NCI-H345 (cell line): ENCODE measurements around the gene MADD.

Source experiments
- DNase-seq: peaks from one replicate; lab custom pipeline; 2025; lab: John Stamatoyannopoulos, UW

Gene MADD

DNA sequence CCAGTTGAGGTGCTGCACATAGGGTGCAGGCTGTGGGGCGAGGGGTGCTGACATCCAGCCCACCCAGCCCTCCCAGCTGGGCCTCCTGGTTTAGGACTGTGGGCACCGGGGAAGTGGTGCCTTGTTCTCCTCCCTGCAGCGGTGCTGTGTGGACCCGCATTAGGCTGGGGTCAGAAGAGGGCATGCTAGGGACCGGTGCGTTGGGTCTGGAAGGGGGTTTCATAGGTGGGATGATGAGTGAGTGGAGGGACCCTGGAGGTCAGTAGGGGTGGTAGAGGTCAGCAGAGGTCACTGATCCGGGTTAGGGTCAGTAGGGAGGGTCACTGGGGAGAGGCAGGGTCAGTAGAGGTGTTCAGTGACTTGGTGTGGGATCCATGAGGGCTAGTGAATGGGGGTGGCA, 89.2 kb downstream of the MADD start:
- DNase-seq = no peak

DNA sequence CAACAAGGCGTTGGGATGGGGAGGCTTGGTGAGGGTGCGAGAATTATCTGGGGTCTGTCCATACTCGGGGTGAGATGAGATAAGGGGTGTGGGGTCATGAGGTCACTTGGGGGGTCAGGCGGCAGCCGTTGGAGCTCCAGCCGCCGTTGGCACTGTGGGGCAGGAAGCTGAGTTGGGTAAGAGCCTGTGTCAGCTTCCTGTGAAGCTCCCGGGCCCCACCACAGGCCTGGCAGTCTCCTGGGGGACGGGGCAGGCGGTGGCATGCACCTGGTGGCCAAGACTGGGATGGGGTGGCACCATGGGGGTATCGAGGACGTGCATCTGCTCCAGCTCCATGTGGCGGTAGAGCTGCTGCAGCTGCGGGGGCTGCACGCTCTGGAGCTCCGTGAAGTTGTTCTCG, 89.7 kb downstream of the MADD start:
- no peak for DNase-seq

DNA sequence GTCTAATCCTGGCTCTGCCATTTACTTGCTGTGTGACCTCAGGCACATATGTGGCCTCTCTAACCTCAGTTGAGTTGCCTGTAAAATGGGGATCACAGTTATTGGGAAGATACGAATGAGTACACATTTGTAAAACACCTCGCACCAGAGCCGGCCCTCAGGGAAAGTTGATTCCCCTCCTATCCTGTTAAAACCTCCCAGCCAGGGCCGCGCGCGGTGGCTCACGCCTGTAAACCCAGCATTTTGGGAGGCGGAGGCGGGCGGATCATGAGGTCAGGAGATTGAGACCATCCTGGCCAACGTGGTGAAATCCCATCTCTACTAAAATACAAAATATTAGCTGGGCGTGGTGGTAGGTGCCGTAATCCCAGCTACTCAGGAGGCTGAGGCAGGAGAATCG, 90.4 kb downstream of the MADD start:
- DNase-seq = no peak

DNA sequence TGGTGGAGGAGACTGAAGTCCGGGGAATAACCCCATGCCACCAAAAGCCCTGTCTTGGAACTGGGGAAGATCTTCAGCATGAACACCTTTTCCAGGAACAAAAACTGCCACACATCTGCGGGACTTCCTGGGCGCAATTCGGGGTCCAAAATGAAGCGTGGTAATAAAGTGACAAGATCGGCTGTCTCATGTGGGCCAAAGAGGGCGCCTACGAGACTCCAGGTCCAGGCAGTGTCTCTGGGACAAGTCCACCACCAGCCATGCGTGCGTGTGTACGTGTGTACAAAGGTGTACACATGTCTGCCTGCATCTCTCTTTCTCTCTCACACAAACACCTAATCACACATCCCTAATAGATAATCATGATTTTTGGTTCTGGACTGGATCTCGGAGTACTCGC, 91.5 kb downstream of the MADD start:
- DNase-seq = no peak

DNA sequence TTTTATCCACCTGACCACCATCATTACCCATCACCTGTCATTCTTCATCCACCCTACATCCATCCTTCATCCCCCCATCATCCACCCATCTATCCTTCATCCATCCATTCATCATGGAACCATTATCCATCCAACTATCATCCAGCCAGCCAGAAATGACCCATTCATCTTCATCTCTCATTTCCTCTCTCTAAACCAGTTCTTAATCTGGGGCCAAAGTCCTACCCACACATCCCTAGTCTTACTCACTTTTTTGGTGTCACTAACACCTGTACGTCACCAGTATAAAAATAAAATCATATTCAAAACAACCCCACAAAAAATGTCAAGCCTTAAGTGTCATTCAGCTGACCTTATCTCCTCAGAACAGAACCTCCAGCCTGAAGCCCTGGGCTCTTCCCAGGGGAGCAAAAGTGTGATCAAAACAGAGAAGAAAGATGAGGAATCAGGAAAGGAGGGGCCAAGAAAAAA, 96.1 kb downstream of the MADD start:
- no peak for DNase-seq

DNA sequence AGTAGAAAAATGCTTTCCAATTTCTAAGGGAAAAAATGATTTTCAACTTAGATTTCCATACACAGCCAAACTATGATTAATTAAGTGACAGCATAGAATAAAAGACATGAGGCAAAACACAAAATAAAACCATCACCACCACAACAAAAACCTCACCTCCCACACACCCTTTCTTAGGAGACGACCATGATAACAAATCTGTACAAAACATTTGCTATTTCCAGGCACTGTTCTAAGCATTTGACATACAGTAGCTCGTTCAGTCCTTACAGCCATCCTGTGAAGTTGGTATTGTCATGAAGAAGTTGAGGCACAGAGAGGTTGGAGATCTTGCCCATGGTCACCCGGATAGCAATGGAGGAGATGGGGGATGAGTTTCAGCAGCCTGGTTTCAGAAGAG, 99.7 kb downstream of the MADD start:
- no peak for DNase-seq

DNA sequence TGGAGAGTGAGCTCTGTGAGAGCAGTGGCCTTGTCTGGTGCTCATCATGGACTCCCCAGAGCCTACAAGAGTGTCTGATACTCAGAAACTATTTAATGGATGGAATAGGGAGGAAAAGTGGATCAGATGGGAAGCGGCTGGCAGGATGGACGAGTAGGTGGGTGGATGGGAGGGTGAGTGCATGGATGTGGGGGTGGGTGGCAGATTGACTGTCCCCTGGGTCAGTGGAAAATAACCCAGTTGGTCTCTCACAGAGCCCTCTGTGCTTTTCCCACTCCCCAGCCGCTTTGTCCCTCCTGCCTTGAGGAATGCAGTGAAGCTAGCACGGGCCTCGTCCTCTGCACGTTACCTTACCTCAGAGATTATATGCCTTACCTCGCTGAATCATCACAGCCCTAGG, 102.5 kb downstream of the MADD start:
- DNase-seq = no peak

DNA sequence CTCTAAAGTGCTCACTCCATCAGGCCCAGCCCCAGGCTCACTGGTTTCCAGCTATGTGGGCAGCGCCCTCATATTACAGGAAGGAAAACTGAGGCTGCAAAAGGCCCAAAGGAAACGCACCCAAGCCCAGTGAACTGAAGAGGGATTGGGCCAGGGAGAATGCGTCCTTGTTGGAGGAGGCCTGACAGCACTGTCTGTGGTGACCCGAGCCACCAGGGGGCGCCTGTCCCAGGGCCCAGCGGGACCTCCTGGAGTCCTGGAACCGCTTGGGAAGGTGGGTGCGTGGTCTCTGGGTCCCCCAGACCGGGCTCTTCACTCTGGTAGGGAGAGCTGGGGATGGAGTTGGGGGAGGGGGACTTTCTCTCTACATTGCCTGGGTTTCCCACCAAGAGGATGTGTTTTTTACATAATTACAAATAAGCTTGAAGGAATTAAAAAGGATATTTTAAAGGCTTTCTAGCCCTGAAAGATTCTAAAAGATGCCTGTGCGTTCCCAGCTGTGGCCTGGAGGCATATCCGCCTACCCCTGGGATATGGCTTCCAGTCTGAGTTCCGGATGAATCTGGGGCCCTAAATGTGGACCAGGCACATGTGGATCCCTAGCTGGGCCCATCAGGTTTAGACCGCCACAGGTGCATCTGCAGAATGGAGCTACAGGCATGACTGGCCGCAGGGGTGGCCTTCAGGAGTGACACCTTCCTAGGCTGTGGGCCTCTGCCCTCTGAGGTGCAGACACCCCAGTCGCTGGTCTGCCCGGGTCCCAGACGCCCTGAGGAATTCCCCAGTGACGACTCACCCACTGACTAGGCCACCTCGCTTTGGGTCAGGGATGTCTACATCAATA, 104.2 kb downstream of the MADD start:
- DNase-seq = peak; percentile 69

DNA sequence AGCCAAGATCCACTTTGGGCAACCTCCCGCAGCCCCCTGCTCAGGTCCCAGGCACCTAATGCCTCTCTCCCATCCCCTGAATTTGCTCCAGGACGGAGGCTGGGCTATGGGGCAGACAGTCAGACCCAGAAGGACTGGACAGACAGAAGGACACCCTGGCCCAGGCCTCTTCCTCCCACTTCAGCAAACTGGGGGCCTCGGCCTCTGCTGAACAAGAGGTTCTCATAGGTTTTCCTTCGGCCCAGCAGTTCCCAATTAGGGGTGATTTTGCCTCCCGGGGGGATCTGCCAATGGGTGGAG, 104.7 kb downstream of the MADD start:
- DNase-seq = no peak

DNA sequence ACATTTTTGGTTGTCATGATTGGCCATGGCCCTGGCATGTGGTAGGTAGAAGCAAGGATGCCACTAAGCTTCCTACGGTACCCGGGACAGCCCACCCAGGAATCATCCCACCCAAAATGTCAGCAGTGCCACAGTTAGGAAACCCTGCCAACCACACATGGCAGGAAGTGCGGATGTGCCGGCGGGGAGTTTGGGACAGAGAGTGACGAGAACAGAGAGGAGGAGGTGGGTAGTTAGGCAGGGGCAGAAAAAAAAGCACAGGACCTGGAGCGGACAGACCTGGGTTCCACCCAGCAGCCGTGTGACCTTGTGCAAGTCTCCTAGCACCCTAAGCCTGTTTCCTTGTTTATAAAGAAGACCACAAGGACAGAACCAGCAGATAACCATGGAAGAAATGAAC, 105.1 kb downstream of the MADD start:
- no peak for DNase-seq

DNA sequence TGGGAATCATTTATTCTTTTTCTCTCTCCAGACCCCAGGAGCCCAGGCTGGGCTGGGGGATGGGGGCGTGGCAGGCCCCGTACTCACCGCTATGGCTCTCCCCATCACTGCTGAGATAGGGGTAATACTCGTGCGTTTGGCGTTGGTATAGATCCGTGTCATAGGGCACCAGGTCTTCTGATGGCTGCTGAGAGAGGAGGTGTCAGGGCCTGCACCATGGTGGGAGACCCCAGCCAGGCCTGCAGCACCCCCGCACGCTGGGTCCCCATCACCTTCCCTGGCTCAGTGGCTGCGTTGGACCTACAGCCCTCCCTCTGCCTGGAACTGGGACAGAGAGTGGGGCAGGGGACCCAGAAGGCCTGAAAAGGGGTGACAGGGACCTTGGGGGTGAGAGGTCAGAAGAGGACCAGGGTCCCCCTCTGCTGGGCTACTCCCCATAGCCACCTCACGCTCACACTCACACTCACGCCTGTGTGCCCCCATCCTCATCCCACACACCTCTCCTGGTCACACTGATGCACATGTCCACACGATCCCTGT, 105.7 kb downstream of the MADD start:
- no peak for DNase-seq

DNA sequence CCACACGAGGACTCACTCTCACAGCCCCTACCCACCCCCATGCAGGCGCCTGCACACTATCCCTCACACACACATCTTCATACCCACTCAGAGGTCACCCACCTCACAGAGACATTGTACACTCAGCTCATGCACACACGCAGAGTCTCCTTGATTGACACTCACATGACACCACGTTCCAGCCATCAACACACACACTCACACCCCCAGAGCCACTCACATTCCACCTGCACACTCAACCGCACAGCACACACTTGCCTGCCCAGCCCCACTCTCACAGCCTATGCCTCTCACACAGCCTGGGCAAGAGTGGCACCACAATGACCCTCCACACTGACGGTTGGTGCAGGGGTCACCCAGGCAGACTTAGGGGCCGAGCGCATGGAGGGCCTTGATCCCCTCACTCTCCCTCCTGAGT, 106.2 kb downstream of the MADD start:
- DNase-seq = no peak

DNA sequence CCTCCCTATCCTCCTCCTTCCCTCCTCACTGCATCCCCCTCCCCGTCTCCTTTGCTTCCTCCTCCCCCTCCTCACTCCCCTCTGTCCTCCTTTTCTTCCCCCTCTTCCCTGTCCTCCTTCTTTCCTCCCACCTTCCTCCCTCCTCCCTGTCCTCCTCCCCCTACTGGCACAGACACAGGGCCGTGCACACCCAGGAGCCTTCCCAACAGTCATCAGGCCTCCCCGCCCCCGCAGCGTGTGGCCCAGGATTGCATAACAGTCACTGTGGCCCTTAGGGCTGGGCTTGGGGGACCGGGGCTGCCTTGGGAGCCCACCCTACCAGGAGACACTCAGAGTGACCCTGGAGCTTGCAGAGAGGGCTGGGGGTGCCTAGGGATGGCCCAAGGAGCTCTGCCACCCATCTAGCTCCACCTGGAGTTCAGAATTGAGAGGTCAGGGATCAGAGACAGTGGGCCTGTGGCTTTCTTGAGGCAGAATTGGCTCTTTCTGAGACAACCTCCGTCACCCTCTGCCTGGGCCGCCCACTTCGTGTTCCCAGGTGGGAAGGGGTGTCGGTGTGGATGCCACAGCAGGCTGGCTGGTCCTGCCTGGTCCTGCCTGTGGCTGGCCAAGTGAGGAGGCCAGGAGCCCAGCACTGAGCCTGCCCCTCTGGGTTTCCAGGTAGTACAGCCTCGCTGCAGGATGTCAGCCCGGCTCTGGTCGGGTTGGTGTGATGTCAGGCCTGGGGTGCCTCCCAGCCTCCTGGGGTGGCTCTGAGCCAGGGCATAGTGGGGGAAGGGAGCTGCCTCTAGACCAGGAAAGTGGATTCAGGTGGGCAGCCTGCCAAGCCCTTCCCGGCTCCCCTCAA, 106.8 kb downstream of the MADD start:
- DNase-seq = no peak

DNA sequence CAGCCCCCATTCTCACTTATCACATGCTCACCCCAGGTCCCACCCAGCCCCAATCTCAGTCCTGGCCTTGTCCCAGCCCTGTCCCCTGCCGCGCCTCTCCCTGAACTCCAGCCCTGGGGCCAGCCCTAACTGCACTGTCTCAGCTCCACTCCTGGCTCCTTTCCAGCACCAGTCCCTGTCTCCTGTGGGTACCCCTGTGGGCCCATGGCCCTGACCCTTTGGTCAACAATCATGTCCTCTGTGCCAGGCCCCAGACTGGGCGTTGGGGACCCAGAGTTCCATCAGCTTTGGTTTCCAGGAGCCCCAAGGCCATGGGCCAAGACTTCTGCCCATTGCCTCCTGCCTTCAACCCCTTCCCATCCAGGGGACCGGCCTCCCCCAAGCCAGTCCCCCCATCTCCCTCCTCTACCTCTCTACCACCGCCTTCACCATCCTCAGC, 107.7 kb downstream of the MADD start:
- no peak for DNase-seq

DNA sequence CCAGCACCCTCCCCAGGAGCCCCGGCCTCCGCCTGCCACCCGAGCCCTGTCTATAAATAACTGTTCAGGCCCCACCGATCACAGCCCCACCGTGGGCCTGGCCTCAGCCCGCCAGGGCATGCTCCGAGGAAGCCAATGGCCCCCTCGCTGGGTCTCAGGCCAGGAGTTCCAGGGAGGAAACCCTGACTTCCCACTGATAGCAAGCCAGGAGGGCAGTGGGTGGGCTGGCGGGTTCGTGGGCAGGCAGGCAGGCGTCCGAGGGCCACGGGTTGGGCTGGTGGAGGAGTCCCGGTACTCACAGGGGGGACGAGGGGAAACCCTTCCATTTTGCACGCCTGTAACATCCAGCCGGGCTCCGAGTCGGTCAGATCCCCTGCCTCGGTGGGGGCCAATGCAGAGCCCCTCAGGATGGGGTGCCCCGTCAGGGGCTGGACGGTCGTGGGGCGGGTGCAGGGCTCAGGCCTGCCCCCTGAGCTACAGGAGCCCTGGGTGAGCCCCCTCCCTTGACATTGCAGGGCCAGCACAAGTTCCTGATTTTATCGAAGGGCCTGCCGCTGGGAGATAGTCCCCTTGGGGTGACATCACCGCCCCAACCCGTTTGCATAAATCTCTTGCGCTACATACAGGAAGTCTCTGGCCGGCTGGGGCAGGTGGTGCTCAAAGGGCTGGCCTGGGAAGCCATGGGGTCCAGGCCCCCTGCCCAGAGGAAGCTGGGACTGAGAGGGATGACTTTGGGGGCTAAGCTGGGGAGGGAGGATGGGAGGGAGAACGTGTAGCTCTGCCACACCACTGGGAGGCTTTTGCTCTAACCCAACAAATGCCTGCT, 108.3 kb downstream of the MADD start, which contains the start of gene SPI1:
SPI1 (minus strand) TSS at position 538 of the 826 bp plus-strand sequence; CDS start at position 344, 194 bp downstream.
- DNase-seq = no peak

DNA sequence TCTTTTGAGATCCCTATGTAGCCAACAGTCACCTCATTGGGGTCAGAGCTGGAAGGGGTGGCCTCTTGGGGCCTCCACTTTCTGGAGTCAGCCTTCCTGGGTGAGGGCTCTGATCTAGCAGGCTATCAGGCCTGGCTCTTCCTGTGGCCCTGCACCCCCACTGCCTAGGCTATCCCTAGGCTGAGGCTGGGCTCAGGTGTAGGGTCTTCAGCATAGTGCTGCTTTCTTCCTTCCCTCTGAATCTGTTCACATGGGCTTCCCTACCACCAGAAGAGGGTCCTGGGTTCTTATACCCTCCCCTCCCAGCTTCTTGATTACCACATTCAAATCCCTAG, 108.9 kb downstream of the MADD start:
- DNase-seq = no peak

DNA sequence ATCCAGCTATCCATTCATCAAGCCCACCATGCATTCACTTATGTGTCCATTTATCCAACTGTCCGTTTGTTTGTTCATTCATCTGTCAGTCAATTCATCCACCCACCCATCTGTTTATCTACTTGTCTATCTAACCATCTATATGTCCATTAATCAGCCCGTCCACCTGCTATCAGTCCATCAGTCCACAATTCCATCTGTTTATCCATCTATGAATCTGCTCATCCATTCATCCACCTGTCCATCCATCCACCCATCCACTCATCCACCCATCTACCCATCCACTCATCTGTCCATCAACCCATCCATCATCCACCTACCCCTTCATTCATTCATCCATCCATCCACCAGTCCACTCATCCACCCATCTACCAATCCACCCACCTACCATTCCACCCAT, 109.4 kb downstream of the MADD start:
- no peak for DNase-seq
